COLO668 (cell line): ENCODE measurements around the gene EVC2.
A peak's percentile ranks its signal among the peaks of the same experiment; 100 is the strongest.

ENCODE experiments used
- DNase-seq: peaks from one replicate; lab custom pipeline; 2025; ENCODE audit not compliant: unreplicated experiment; lab: John Stamatoyannopoulos, UW

Gene EVC2, protein sequence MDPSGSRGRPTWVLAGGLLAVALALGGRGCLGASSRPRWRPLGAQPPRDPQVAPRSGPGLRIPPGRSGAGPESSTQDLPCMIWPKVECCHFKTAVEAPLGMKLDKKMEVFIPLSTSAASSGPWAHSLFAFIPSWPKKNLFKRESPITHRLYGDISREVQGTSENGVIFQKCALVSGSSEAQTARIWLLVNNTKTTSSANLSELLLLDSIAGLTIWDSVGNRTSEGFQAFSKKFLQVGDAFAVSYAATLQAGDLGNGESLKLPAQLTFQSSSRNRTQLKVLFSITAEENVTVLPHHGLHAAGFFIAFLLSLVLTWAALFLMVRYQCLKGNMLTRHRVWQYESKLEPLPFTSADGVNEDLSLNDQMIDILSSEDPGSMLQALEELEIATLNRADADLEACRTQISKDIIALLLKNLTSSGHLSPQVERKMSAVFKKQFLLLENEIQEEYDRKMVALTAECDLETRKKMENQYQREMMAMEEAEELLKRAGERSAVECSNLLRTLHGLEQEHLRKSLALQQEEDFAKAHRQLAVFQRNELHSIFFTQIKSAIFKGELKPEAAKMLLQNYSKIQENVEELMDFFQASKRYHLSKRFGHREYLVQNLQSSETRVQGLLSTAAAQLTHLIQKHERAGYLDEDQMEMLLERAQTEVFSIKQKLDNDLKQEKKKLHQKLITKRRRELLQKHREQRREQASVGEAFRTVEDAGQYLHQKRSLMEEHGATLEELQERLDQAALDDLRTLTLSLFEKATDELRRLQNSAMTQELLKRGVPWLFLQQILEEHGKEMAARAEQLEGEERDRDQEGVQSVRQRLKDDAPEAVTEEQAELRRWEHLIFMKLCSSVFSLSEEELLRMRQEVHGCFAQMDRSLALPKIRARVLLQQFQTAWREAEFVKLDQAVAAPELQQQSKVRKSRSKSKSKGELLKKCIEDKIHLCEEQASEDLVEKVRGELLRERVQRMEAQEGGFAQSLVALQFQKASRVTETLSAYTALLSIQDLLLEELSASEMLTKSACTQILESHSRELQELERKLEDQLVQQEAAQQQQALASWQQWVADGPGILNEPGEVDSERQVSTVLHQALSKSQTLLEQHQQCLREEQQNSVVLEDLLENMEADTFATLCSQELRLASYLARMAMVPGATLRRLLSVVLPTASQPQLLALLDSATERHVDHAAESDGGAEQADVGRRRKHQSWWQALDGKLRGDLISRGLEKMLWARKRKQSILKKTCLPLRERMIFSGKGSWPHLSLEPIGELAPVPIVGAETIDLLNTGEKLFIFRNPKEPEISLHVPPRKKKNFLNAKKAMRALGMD

DNA sequence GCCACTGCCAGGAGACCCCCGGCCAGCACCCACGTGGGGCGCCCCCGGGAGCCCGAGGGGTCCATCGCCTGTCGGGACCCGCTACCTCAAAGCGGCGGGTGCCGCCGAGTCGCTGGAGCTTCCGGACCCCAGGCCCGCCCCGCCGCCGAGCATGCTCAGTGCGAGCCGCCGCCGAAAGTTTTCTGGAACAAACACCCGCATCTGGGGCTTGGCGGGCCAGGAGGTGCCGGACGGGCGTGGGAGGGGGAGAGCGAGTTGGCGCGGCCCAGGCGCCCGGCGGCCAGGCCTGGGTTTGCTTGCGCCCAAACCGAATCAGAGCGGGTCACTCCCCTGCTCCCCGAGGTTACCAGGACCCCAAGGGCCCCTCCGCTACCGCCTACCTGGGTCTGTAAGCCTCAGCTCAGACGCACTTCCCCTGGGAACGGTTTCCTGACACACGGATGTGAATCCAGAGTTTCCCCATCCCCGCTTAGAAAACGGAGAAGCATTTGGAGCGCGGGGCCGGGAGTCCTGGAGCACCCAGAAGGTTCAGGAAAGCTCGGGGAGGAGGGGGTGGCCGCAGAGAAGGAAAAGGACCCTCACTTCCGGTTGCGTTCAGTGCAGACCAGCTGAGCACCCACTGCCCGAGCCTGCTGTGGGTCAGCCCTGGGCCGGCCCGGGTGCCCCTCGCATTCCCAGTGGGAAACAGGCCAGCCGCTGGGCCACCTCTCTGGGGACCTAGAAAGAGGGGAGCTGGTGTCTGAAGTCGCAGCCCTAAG lies at the start of gene EVC2:
Gene EVC2, minus strand, starts transcription at position 111 of the 758 bp plus-strand sequence. Its CDS starts 46 bp downstream, at position 65.
- DNase-seq = peak; percentile 68

DNA sequence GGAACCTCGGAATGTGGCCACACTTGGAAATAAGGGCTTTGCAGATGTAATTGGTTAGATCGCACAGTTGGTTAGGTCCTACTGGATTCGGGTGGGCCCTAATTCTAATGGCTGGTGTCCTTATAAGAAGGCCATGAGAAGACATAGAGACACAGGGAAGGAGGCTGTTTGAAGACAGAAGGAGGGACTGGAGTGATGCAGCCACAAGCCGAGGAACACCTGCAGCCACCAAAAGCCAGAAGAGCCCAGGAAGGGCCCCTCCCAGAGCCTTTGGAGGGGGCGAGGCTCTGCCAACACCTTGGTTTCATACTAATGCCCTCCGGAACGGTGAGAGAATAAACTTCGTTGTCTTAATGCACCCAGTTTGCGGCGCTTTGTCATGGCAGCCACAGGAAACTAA lies 49.6 kb upstream of the EVC2 start:
- DNase-seq = no peak

DNA sequence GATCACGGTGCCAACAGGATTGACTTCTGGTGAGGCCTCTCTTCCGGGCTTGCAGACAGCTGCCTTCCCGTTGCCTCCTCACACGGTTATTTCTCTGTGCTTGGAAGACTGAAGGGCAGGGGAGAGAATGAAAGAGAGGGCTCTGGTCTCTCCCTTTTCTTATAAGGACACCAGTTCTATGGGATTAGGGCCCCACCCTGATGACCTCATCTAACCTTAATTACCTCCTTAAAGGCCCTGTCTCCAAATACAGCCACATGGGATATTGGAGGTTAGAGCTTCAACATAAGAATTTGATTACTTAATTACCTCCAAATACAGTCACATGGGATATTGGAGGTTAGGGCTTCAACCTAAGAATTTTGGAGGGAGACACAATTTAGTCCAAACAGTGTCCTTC lies 49.2 kb upstream of the EVC2 start:
- no peak for DNase-seq

DNA sequence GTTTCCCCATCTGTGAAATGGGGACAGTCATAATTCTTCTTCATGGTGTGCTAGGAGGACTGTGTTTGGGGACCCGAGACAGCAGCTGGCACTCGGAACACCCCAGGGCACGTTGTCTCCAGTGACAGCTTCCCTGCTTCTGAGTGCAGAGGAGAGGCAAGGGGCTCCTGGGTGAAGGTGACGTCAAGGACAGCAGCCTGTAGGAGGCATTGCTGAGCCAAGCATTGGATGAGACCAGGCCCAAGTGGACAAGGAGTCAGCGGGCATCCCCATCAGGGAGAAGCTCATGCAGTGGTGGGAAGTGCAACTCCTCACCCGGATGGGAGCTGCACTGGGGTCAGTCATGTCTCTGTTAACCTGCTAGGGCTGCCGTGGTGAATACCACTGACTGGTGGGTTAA lies 48.7 kb upstream of the EVC2 start:
- DNase-seq = no peak

DNA sequence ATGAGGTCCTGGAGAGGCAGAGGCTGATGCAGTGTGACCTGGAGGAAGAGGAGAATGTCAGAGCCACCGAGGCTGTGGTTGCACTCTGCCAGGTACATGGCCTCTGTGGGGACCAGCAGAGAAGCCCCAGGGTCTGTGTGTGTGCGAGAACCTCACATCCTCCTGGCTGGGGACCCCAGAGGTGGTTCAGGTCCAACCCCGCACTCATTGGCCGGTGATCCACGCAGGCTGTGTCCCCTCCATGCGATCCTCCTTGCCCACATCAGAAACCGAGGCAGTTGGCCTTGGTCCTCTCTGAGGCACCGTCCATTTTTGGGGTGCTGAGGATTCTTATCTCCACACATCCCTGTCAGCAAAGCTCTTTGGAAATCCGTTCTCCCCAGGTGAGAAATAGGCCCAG lies 47.9 kb upstream of the EVC2 start:
- DNase-seq = no peak

DNA sequence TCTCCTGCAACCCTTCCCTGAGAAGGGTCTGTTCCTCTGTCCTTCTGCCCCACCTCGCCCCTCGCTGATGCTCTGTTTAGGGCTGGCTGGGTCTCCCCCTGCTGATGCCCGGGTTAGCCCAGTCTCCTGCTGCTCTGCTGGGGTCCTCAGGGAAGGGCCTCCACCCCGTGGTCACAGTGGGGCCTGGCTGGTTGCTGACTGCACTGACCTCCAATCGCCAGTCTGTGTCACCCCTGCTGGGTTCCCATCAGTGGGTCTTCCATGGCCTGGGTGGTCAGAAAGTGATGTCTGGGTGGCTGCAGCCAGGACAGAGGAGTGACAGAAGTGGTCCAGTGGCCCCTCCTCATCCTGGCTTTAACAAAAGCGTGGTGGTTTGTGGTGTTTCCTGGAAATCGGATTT lies 47.3 kb upstream of the EVC2 start:
- DNase-seq = no peak

DNA sequence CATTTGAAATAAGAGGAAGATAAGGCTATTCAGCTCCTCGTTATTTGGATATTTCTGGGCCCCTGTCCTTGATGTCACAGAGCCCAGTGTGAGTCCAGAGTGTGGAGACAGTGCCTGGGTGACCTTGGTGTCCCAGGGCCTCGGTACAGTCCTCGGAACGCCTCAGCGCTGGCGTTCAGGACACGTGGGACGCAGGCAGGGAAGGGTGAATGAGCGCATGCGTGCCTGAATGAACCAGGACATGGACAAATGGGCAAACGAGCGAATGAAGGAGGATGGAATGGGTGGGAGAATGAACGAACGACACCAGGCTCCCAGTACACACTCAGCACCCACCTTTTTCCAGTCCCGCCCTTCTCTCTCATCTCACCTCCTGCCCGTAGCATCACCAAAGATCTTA lies 46.8 kb upstream of the EVC2 start:
- no peak for DNase-seq

DNA sequence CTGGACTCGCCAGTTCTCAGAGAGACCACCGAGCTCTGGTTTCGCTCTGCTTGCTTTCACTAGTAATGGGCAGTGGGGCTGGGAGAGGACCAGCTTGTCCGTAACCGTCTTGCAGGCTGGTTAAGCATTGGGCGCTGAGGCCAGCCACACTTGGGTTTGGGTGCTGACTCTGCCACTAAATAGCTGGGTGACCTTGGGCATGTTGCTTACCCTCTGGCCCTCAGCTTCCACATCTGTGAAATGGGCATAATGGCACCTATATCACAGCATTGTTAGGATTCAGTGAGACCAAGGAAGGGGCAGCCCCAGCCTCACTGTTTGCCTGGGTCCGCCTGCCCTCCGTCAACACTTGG lies 46.1 kb upstream of the EVC2 start:
- DNase-seq = no peak

DNA sequence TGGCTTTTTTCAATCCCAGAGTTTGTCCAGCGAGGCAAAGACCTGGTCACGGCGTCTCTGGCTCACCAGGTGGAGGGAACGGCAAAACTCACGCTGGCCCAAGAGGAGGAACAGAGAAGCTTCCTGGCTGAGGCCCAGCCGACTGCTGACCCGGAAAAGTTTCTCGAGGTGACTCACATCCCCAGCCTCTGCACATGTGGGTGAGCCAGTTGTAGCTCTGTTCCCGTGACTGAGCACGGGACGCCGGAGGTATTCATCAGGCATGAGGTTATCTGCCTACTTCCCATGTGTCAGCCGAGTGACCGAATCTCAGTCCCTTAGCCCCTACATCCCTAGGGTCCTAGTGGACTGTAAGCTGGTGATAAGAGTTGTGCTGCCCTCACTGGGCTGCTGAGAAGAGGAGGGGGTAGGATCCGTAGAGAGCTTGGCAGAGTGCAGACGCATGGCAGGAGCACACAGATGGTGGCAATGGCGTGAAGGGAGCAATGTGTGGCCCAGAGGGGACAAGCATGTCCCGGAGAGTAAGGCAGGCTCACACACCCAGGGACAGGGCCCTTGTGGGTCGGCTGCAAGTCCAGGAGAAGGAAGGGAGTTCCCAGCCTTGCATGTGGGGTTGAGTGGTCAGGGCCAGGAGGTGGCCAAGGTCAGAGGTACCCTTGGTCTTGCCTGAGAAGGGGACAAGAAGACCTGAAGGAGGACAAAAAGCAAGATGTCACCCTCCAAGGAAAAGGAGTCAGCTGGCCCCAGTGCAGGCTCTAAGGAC lies 45.6 kb upstream of the EVC2 start:
- no peak for DNase-seq

DNA sequence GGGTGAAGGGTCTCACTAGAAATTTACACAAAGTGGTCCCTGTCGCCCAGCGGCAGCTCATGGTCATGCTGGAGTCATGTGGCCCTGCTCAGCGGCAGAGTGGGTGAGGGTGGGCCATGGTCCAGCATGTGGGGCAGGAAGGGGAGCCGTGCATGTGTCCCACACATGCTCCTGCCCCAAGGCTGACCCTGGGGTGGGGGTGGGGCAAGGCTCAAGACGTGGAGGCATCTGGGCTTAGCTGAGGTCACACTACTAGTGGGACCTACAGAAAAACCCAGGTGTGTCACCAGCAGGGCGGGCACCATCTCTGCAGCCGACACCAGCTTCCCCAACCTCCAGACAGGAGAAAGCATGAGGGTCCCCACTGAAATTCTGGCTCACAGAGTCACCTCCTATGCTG lies 45.0 kb upstream of the EVC2 start:
- no peak for DNase-seq

DNA sequence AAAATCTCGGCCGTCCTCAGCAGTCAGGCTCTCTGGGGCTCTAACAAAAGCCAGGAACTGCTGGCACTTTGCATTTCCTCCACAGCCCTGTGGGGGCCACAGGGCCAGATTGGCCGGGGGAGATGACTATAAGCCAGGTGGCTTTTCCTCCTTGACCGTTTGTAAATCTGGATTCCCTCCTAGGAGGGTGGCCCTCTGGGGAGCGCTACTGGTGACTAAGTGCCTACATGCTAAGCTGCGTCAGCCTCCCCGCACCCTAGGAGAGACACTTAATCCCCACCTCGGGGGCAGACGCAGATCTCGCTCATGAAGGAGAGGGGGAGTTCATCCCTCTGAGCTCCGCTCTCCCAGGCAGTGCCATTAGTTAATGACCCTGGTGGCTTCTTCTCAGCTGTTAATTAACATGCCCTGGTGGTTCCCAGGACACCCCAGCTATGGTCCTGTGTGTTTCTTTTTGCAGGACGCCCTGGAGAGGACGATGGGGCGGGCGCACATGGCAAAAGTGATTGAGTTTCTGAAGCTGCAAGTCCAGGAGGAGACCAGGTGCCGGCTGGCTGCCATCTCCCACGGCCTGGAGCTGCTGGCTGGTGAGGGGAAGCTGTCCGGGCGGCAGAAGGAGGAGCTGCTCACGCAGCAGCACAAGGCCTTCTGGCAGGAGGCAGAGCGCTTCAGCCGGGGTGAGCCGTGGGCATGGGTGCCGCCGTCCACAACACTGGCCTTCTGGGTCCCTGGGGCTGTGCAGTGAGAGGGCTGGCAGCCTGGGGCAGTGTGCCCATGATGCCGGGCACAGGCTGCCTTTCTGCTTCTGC lies 44.2 kb upstream of the EVC2 start:
- no peak for DNase-seq

DNA sequence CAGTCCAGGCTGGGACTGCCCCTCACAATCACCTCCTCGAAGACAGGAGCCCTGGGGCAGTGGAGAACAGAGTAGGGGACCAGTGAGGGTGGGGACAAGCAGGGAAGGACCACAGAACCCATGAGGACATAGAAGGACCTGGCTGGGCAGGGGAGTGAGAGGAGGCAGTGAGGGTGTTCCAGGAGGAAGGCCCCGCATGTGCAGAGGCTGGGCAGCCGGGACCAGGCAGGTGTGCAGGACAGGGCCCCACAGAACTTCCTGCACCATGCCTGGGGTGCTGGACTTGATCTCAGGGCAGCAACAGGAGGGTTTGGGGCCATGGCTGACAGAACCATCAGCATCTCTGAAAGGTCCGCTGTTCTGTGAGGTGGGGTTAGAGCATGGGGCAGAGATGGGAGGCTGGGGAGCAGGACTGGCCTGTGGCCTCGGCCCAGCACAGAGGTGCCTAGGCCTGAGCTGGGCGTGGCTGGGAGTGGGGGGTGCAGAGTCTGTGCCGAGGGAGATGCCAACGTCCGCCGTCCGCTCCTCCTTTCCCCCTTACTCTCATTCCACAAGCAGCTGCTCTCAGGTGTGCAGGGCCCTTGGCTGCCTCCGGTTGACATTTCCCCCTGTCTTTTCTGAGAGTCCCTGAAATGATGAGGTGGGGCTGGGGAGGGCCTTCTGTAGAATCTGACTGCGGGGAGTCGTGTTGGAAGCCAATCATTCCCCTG lies 43.5 kb upstream of the EVC2 start:
- DNase-seq = no peak

DNA sequence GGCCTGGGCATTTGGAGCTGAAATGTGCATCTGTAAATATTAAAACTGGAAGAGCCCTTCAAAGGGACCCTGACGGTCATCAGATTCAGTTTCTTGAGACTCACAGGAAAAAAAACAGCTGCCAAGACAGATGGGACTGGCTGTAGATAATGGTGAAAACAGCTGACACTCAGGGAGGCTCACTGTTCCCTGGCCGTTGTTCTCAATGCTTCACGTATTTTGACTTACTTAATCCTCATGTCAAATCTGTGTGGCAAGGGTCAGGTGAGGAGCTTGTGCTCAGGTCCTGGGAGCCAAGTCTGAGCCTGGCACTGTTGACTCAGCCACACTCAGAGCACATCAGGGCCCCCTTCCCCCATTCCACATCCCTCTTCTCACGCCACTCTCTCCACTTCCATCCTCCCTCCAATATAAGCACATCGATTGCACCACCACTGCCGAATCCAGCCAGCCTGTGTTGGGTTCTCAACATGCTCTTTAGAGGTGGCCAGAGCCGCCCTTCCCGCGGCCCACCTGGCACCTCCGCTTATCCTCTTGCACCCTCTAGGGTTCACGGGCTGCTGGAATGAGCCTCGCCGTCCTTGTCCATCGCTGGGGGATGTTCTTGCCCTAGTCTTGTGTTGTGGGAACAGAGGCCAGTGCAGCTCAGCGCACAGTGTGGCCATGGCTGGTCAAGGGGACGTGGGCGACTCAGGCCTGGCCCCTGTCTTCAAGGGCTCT lies 42.7 kb upstream of the EVC2 start:
- no peak for DNase-seq

DNA sequence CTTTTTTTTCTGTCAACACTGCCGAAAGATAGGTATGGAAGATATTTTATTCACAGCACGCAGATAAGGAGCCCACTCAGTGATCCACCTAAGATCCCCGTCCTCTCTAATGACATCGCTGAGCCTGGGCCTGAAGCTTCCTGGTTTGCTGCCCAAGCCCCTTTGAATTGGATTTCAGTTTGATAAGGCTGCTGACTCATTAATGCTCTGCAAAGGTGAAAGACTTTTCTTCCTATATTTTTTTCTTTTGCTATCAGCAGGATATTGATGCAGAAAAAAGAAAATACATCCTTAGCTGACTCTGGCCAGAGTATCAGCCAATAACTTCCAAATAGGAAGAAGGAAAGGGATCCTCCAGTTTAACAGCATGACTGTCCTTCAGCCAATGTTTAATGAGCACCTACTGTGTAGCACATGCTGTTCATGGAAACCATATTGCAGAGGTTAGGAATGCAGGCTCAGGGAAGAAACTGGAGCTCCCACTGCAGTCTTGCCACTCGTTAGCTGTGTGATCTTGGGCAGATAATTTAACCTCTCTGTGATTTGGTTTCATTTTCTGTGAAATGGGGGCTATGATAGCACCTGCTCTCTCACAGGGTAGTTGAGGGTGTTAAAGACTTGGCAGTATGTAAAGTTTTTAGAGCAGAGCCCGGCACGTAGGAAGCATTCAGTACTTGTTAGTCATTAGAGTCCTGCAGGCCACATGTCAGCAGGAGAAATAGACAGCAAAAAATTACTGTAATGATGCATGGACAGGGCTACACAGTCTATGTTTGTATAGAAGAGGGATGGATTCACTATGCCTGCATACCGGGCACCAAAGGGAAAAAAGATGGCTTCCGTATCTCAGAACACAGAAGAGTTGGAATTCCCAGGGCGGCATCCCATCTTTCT lies 41.9 kb upstream of the EVC2 start:
- DNase-seq = no peak

DNA sequence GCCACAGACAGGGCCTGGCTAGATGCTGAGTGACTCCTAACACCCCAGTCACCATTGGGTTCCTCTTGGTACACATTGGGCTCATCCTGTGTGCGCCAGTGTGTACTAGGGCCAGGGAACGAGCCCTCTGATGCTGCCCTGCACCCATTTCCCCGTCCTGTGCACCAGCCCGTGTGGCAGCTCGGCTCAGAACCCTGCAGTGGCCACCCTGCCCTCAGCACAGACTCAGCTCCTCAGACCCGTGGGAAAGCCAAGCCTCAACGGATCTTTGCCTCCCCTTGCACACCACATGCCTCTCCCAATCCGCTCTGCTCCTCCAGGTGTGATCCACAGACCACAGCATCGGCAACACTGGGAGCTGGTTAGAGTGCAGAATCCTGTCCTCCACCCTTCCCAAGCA lies 41.2 kb upstream of the EVC2 start:
- no peak for DNase-seq

DNA sequence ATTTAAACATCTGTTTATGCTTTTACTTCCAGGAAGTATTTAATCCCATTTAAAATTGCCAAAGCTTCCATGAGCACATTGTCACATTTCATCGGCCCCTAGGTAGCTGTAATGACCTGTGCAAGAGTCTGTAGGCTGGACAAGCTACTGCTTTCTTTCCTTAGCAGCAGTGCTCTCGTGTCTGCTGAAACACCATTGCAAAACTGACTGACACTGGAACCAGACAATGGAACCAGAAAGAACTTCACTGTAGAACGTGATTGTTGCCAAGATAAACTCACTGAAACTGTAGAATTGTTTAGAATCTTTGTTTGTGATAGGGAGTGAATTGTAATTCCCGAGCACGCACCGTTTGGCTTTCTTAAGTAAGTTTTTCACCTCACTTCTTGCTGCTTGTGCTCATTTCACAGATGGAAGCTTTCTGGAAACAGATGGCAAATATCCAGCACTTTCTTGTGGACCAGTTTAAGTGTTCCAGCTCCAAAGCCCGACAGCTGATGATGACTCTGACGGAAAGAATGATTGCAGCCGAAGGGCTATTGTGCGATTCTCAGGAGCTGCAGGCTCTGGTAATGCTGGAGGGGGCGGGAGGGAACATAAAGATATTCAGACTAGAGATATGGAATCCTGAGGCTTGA lies 39.5 kb upstream of the EVC2 start:
- DNase-seq = no peak
